Peyer's patch (tissue), 4 donors: ENCODE measurements around the gene TJP2. TPM values are rescaled to one million over a fixed set of nuclear protein-coding genes. Genes with fewer than 3 reads are reported as not detected.
"Not testable (repeated sequence)": the region's sequence is repeated elsewhere in the genome, so short reads cannot be mapped to it uniquely, and the experiment has no call there.

Source experiments
- DNase-seq, 3 donors: peaks; one replicate each; pipeline ENCODE4 v3.0.0-alpha.2; 2017 to 2019
- H3K27ac ChIP-seq, 4 donors: fragments of 200-600 bp; sonication (generic); one replicate each; pipeline ENCODE4 v1.5.1; 2016 to 2019
- H3K27me3 ChIP-seq, 2 donors: fragments of 200-600 bp; sonication (generic); one replicate each; pipeline ENCODE4 v1.5.1; 2019
- H3K36me3 ChIP-seq, 3 donors: fragments of 200-600 bp; sonication (generic); one replicate each; pipeline ENCODE4 v1.5.1; 2016 to 2019
- H3K4me1 ChIP-seq, 4 donors: fragments of 200-600 bp; sonication (generic); one replicate each; pipeline ENCODE4 v1.5.1; 2016 to 2019
- H3K4me3 ChIP-seq, 4 donors: fragments of 200-600 bp; sonication (generic); 1 replicate in 3 of 4; 2 replicates in 1 of 4; pipeline ENCODE4 v1.5.1; 2016 to 2019; ENCODE audit warnings: mild to moderate bottlenecking in 1 of 4
- H3K9me3 ChIP-seq, 4 donors: fragments of 200-600 bp; sonication (generic); one replicate each; pipeline ENCODE4 v1.5.1; 2016 to 2019; ENCODE audit warnings: mild to moderate bottlenecking in 1 of 4
- CTCF ChIP-seq, 6 experiments: fragments of 450-650 bp in 4 of 6; fragments of 200-600 bp in 2 of 6; sonication (generic) in 1 of 6; IDR thresholded peaks; one replicate each; pipeline ENCODE4 v1.5.1; 2017 to 2019; ENCODE audit warnings: antibody characterized with exemption in 6 of 6, mild to moderate bottlenecking in 3 of 6, moderate library complexity in 1 of 6
- POLR2A ChIP-seq, 2 donors: fragments of 450-650 bp; IDR thresholded peaks; one replicate each; pipeline ENCODE4 v1.5.1; 2017; ENCODE audit warnings: antibody characterized with exemption in 2 of 2, mild to moderate bottlenecking in 2 of 2, moderate library complexity in 2 of 2
- total RNA-seq, 4 donors: library from RNA; depleted of rRNA; stranded (reverse); fragments of >200 nt; gene quantifications; one replicate each; pipeline ENCODE4 v1.1.0, GENCODE V29; 2016

The TJP2 gene
- total RNA-seq, 4 donors from 2014 or later, result 102 to 405 (median 263) TPM

DNA sequence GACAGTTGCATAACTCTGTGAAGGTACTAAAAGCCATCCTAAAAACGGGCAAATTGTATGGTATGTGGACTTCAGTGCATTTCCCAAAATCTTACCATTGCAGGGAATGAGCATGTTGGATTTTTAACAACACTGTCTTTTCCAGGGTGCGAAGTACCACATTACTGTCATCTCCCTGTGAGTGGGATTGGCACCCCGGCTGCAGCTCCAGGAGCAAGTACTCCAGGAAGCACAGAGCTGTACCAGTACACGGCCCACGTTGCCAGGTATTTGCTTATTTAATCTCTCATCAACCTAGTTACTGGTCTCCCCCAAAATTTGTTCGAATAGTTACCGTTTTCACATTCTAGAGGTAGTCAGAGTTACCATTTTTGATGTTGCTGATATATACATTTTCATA, 22.6 kb upstream of the TJP2 start:
- no peak overlapping the region for H3K27ac ChIP-seq
- H3K27me3 ChIP-seq, result no peaks in the 10 kb centered on the region
- no peak for DNase-seq
- peaks cover 0 to 9% (median 0%) of the 10 kb centered on the region in 4 donors for H3K4me1 ChIP-seq
- no peak overlapping the region for H3K4me3 ChIP-seq
- no peaks in the 10 kb centered on the region for H3K9me3 ChIP-seq
- H3K36me3 ChIP-seq, result peaks cover 0 to 11% (median 0%) of the 10 kb centered on the region in 3 donors
- TF ChIP-seq POLR2A (IDR thresholded peaks at IDR 0.05) (no peak), CTCF (IDR thresholded peaks at IDR 0.05) (no peak)

GRCh38 chr9:69153707-69154521, 20.2 kb upstream of the TJP2 start:
- Histone ChIP-seq H3K4me3 (no peak overlapping the region), H3K4me1 (peaks cover 0 to 9% (median 0%) of the 10 kb centered on the region in 4 donors), H3K27me3 (no peaks in the 10 kb centered on the region), H3K27ac (no peak overlapping the region), H3K9me3 (no peaks in the 10 kb centered on the region), H3K36me3 (peaks cover 0 to 11% (median 0%) of the 10 kb centered on the region in 3 donors)
- TF ChIP-seq CTCF (IDR thresholded peaks at IDR 0.05) (no peak), POLR2A (IDR thresholded peaks at IDR 0.05) (no peak)
- no peak for DNase-seq

GRCh38 chr9:69155341-69156030, 18.6 kb upstream of the TJP2 start:
- DNase-seq, result no peak
- peaks cover 0 to 11% (median 0%) of the 10 kb centered on the region in 3 donors for H3K36me3 ChIP-seq
- no peaks in the 10 kb centered on the region for H3K4me1 ChIP-seq
- no peak overlapping the region for H3K27ac ChIP-seq
- no peaks in the 10 kb centered on the region for H3K9me3 ChIP-seq
- no peaks in the 10 kb centered on the region for H3K27me3 ChIP-seq
- TF ChIP-seq POLR2A (IDR thresholded peaks at IDR 0.05) (no peak), CTCF (IDR thresholded peaks at IDR 0.05) (no peak)
- no peak overlapping the region for H3K4me3 ChIP-seq

DNA sequence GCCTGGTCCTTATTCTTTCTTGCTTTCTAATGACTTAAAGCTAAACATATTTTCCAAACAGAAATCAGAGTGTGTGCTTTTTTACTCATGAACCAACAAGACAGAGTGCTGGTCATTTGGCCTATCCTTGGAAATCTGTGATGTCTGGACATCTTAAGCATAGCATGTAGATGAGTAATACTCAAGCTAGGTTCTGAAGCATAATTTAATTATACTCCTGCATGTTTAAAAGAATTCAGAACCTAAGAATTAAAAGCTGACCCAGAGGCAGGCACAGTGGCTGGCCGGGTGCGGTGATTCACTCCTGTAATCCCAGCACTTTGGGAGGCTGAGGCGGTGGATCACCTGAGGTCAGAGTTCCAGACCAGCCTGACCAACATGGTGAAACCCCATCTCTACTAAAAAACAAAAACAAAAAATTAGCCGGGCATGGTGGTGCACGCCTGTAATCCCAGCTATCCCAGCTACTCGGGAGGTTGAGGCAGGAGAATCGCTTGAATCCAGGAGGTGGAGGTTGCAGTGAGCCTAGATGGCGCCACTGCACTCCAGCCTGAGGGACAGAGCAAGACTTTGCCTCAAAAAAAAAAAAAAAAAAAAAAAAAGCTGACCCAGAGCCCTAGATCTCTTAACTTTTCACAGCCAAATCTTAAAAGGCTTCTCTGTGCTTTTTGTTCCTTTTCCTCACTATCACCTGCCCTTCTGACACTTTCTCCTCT, 16.2 kb upstream of the TJP2 start:
- Histone ChIP-seq H3K4me3 (no peak overlapping the region), H3K36me3 (peaks cover 0 to 6% (median 0%) of the 10 kb centered on the region in 3 donors), H3K9me3 (no peaks in the 10 kb centered on the region), H3K27me3 (no peaks in the 10 kb centered on the region), H3K27ac (no peak overlapping the region), H3K4me1 (no peaks in the 10 kb centered on the region)
- DNase-seq, result no peak
- TF ChIP-seq CTCF (IDR thresholded peaks at IDR 0.05), result peak in 1 of 6 experiments; percentile 20
- no peak for TF ChIP-seq POLR2A (IDR thresholded peaks at IDR 0.05)

- H3K36me3 ChIP-seq, result peaks cover 0 to under 1% (median 0%) of the 10 kb centered on the region in 3 donors
- TF ChIP-seq POLR2A (IDR thresholded peaks at IDR 0.05), result no peak
- TF ChIP-seq CTCF (IDR thresholded peaks at IDR 0.05), result no peak
- H3K4me1 ChIP-seq, result no peaks in the 10 kb centered on the region
- H3K27ac ChIP-seq, result no peak overlapping the region
- no peak for DNase-seq
- H3K27me3 ChIP-seq, result no peaks in the 10 kb centered on the region
- H3K4me3 ChIP-seq, result no peak overlapping the region
- no peaks in the 10 kb centered on the region for H3K9me3 ChIP-seq
Observed at GRCh38 chr9:69158471-69158870, 15.6 kb upstream of the TJP2 start.

DNA sequence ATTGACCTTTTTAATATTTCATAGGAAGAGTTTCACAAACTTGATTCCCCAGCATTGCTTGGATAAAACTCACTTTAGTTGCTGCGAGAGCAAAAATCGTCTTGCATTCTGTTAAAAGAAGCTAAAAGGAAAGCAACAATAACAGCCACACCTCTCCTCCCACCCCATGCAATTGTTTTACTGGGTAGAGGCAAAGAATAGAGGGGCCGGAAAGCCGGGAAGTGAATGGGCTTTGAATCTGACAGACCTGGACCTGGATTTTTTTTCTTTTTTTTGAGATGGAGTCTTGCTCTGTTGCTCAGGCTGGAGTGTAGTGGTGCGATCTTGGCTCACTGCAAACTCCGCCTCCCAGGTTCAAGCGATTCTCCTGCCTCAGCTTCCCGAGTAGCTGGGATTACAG, 9.5 kb upstream of the TJP2 start:
- H3K27ac ChIP-seq, H3K36me3 ChIP-seq: not testable (repeated sequence)

More for the DNA sequence above, 9.5 kb upstream of the TJP2 start:
- not testable (repeated sequence) for H3K4me1 ChIP-seq, H3K27me3 ChIP-seq, DNase-seq, H3K4me3 ChIP-seq, H3K9me3 ChIP-seq
